ENCODE results near the gene RGMB. TPM values are rescaled to one million over a fixed set of nuclear protein-coding genes. Genes with fewer than 3 reads are reported as not detected.
"Not testable (repeated sequence)": the region's sequence is repeated elsewhere in the genome, so short reads cannot be mapped to it uniquely, and the experiment has no call there.

Gene RGMB, protein sequence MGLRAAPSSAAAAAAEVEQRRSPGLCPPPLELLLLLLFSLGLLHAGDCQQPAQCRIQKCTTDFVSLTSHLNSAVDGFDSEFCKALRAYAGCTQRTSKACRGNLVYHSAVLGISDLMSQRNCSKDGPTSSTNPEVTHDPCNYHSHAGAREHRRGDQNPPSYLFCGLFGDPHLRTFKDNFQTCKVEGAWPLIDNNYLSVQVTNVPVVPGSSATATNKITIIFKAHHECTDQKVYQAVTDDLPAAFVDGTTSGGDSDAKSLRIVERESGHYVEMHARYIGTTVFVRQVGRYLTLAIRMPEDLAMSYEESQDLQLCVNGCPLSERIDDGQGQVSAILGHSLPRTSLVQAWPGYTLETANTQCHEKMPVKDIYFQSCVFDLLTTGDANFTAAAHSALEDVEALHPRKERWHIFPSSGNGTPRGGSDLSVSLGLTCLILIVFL
- 0.22 and 0.37 TPM in 2 replicates for total RNA-seq

DNA sequence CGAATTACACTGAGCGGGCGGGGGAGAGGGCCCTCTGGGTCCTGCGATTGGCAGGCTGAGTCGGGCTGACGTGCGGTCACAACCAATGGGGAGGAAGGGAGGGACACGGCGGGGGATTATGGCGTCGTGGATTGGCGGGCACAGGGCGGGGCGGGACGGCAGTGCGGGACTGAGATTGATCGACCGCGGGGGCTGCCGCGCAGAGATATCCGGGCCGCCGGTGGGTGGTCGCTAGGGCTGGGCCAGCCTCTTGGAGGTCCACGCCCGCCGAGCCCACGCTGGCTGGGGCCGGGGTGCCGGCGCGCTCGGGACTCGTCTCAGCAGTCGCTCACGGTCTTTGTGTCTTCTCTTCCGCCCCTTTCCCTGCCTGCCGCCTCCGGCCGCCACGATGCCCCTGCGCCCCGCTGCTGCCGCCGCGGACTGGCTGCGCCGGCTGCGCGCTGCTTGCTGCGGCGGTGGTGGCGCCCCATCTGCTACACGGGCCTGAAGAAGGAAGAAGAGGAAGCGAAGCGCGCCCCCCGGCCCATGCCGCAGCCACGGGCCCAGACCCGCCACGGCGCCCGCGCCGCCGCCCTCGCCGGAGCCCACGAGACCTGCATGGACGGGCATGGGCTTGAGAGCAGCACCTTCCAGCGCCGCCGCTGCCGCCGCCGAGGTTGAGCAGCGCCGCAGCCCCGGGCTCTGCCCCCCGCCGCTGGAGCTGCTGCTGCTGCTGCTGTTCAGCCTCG lies at the start of gene RGMB:
Gene RGMB (plus strand): TSS at position 200 of the 728 bp plus-strand sequence. CDS start 408 bp downstream, at position 608.
- intact Hi-C loops (cut with micrococcal nuclease) = loop anchor here (1.0 to 10.0 kb wide), 6 partner anchors 1019 to 1966 kb away; partner anchors contain the start of genes ERAP1, ERAP2 and FAM174A

DNA sequence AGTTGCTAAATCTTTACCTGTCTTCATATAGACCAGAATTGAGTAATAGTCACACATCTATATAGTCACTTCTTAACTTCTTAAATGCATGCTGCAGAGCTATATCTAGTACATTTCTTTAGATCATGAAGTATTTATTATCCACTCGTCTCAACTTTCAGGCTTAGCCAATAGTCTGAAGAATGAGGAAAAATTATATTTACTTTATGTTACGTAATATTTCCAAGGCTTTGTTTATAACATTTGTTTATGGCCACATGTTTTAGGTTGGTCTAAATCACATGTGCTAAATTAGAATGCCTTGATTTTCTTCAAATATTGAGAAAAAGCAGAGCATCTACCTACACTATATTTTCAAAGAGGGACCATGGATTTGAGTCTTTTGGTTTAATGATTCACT lies 47.2 kb upstream of the RGMB start:
- intact Hi-C loops (cut with micrococcal nuclease) = no loop called here

DNA sequence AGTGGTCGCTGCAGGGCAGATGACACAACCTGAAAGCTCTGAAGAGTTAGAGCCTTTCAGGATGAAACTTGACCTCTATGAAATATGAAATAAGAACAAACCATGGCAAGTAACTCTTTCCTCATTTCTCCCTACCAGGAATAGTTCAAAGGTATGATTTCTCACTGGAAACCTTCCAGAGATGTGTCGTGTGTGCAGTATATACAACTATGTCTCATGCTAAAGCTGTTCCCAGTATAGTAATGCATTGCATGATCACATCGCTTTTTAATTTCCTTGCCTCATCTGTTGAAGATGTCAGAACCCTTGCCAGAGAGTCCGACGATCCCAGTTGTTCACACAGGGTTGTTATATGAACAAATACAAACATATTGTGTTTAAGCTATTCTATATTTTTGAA lies 45.8 kb upstream of the RGMB start:
- intact Hi-C loops (cut with micrococcal nuclease) = no loop called here

DNA sequence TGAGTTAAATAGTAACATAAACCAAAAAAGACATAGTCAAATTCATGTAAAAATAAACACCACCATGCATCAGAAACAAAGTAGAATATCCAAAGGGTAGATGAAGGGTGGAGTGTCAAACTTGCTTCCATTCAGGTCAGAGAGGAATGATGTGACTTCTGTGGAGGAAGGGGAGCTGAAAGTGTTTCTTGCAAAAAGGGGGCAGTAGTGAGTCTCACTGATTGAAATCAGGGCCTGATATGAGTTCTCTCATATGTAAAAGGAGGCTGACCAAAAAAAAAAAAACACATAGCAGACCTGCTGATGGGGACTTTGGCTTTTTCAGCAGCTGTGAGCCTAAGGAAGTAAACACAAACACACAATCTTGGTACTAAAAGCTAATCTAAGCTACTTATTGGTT lies 38.8 kb upstream of the RGMB start:
- intact Hi-C loops (cut with micrococcal nuclease) = no loop called here

DNA sequence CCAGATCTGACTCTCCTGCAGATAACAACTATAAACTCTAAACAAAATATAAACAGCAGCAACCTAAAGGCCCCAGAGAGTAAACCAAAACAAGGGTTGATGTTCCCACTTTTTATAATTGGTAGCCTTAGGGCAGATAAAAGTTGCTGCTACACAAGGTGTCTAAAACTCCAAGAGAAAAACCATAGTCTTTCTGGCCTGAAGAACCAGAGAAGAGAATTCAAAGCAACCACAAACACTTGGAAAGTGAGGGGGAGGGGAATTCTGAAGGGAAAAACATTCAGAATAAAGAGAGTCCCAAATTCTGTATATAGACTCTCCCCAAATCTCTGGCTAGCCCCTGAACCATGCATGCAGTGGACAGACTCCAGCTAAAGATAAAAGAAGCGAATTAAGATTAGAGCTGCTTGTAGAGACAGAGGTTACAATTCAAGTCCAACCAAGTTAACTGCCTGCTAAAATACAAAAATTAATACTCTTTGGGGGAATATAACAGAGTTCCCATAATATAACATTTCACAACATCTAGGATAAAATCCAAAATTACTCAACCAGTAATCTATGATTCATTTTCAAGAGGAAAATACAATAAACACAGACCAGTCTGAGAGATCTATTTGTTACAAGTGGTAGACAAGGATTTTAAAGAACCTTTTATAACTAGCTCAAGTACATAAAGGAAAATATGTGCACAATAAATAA lies 37.5 kb upstream of the RGMB start:
- intact Hi-C loops (cut with micrococcal nuclease) = no loop called here

DNA sequence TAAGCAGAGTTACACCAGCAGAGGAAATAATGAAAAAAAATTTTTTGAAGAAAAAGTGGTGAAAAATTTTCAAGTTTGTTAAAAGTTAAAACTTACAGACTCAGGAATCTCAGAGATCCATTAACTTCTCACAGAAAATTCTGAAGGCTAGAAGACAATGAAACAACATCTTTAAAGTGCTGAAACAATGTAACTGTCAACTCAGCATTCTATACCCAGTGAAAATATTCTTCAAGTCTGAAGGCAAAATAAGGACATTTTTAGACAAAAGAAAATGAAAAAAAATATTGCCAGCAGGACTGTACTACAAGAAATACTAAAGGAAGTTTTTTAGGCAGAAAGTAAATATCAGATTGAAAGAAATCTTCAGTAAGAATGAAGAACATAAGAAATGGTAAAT lies 36.7 kb upstream of the RGMB start:
- intact Hi-C loops (cut with micrococcal nuclease) = no loop called here

DNA sequence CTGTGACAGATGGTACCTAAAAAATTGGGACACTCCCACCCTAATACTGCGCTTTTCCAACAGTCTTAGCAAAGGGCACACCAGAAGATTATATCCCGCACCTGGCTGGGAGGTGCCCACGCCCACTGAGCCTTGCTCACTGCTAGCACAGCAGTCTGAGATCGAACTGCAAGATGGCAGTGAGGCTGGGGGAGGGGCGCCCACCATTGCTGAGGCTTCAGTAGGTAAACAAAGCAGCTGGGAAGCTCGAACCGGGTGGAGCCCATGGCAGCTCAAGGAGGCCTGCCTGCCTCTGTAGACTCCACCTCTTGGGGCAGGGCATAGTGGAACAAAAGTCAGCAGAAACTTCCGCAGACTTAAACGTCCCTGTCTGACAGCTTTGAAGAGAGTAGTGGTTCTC lies 36.0 kb upstream of the RGMB start:
- intact Hi-C loops (cut with micrococcal nuclease) = not testable (repeated sequence)

DNA sequence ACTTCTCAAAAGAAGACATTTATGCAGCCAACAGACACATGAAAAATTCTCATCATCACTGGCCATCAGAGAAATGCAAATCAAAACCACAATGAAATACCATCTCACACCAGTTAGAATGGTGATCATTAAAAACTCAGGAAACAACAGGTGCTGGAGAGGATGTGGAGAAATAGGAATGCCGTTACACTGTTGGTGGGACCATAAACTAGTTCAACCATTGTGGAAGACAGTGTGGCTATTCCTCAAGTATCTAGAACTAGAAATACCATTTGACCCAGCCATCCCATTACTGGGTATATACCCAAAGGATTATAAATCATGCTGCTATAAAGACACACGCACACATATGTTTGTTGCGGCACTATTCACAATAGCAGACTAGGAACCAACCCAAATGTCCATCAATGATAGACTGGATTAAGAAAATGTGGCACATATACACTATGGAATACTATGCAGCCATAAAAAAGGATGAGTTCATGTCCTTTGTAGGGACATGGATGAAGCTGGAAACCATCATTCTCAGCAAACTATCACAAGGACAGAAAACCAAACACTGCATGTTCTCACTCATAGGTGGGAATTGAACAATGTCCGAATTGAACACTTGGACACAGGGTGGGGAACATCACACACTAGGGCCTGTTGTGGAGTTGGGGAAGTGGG lies 34.8 kb upstream of the RGMB start:
- intact Hi-C loops (cut with micrococcal nuclease) = not testable (repeated sequence)

DNA sequence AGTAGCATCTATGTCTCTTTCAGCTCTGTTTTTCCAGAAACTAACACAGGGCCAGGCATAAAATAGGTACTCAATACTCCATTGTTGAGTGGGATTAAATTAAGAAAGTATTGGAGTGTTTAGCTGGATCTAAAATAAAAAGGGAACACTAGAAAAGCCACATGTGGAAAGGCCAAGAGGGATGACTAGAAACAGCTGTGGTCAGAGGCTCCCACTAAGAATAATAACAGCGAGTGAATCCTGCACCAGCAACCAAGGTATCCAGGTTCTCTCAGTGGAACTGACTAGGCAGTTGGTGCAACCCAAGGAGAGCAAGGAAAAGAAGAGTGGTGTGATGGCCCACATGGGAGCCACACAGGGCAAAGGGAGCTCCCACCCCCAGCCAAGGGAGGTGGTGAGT lies 31.5 kb upstream of the RGMB start:
- intact Hi-C loops (cut with micrococcal nuclease) = no loop called here

DNA sequence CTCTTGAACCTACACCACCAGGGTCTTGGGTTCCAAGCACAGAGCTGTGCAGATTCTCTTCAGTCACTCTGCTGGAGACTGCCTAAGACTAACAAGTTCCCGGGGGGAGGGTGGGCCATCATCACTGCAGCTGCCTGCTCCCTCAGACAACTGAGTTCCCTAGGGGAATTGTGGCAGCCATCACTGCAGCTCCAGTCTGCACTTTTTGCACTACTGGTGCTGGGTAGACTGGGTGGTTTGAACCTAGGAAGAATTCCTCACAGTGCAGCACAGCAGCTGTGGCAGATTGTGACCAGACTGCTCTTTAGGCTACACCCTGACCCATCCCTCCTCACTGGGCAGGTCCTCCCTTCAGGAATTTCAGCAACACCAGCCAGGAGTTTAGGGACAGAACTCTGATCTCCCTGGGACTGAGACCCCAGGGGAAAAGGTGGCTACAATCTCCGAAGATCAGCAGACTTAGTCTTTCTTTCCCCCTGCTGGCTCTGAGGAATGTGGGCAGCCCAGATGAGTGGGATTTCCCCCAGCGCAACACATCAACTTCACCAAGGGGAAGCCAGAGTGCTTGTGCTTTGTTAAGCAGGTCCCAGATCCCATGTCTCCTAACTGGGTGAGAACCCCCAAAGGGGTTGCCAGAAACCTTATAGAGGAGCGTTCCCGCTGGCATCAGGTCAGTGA lies 30.9 kb upstream of the RGMB start:
- intact Hi-C loops (cut with micrococcal nuclease) = no loop called here

DNA sequence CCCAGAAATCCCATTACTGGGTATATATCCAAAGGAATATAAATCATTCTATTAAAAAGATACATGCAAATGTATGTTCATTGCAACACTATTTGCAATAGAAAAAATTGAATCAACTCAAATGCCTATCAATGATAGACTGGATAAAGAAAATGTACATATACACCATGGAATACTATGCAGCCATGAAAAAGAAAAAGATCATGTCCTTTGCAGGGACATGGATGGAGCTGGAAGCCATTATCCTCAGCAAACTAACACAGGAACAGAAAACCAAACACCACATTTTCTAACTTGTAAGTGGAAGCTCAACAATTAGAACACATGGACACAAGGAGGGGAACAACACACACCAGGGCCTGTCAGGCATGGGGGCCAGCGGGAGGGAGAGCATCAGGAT lies 25.2 kb upstream of the RGMB start:
- intact Hi-C loops (cut with micrococcal nuclease) = not testable (repeated sequence)

DNA sequence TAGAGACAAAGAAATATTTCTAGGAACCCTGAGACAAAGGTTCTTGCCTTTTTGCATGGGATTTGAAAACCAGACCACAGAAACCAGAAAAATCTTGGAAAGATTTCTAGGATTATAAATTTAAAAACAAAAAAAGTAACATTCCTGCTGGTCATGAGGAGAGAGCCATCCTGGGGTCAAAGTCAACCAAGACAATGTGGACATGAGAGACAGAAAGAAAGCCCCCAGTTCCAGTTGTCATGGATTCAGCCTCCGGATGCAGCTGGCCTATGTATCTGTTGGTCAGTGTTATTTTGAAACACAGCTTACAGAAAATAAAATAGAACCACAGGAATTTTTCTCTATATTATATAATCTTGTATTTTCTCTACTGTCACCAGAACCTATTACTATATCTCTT lies 24.4 kb upstream of the RGMB start:
- intact Hi-C loops (cut with micrococcal nuclease) = no loop called here

DNA sequence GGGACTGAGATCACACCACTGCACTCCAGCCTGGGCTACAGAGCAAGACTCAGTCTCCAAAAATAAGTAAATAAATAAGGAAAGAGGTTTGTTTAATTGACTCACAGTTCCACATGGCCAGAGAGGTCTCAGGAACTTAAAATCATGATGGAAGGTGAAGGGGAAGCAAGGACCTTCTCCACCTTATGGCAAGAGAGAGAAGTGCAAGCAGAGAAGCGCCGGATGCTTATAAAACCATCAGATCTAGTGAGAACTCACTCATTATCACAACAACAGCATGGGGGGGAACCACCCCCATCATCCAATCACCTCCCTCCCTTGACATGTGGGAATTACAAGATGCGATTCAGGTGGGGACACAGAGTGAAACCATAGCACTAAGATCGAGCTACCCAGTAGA lies 22.8 kb upstream of the RGMB start:
- intact Hi-C loops (cut with micrococcal nuclease) = no loop called here

DNA sequence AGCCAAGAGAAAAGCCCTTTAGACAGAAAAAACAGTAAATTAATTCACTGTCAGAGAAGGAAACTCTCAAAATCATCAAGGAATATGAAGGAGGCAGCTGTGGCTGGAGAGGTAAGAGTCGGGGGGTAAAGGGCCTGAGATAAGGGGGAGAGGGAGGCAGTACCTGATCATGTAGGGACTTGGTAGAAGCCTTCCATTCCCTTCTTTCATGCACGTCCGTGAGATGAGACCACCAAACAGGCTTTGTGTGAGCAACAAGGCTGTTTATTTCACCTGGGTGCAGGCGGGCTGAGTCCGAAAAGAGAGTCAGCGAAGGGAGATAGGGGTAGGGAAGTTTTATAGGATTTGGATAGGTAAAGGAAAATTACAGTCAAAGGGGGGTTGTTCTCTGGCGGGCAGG lies 21.1 kb upstream of the RGMB start:
- intact Hi-C loops (cut with micrococcal nuclease) = not testable (repeated sequence)

DNA sequence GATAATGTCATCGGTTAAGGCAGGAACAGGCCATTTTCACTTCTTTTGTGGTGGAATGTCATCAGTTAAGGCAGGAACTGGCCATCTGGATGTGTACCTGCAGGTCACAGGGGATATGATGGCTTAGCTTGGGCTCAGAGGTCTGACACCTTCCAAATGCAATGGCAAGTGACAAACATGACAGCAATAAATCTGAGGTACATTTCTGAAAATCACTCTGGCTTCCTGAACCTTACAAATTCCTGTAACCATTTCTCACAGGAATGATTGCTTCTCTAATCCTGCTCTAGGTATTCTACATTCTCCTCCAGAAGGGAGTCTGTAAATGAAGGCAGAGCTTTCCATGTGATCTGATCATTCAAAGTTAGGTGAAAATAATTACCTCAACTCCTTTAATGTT lies 20.7 kb upstream of the RGMB start:
- intact Hi-C loops (cut with micrococcal nuclease) = not testable (repeated sequence)

DNA sequence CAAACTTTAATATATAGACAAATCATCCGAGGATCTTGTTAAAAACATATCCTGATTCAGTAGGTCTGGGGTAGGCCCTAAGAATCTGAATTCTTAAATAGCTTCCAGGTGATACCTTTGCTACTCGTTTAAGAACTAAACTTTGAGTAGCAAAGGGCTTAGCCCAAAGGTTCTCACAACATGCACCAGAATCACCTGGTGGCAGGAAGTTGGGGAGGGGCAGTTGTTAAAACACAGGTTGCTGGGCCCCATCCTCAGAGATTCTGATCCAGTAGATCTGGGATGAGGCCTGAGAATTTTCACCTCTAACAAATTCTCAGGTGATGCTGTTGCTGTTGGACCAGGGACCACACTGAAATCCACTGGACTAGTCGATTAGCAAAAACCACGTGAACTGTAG lies 20.0 kb upstream of the RGMB start:
- intact Hi-C loops (cut with micrococcal nuclease) = no loop called here

DNA sequence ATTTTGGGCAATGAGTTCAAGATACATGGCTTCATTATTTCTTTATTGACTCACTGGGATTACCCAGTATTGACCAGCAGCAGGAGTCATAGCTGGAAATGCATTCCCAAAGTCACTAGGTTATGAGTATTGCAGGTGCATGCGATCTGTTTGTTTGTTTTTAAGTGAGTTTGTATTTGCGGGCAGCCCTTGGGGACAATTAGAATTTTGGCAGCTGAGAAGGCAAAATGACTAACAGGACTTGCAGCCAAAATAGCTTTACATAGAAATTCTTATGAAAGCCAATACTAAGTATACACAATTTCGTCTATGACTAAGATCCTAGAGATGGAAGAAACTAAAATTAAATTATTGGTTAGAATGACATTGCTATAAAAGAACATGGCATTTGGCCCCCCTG lies 18.1 kb upstream of the RGMB start:
- intact Hi-C loops (cut with micrococcal nuclease) = no loop called here

DNA sequence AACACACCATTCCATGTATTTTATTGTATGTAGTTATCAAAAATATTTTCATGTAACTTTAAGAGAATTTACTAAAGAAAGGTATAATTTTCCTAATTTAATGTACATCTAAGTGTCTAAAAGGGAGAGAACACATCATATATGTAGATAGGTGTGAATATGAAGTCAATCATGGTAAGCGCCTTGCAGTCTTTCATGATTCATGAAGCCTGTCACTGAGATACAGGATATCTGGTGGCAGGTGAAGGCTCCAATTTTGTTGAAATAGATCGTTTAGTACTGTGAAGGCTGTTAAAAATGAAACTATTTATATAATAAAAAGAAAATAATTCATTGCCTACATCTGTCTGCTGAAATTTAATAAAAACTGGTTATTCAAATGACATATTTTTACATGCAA lies 15.5 kb upstream of the RGMB start:
- intact Hi-C loops (cut with micrococcal nuclease) = no loop called here

DNA sequence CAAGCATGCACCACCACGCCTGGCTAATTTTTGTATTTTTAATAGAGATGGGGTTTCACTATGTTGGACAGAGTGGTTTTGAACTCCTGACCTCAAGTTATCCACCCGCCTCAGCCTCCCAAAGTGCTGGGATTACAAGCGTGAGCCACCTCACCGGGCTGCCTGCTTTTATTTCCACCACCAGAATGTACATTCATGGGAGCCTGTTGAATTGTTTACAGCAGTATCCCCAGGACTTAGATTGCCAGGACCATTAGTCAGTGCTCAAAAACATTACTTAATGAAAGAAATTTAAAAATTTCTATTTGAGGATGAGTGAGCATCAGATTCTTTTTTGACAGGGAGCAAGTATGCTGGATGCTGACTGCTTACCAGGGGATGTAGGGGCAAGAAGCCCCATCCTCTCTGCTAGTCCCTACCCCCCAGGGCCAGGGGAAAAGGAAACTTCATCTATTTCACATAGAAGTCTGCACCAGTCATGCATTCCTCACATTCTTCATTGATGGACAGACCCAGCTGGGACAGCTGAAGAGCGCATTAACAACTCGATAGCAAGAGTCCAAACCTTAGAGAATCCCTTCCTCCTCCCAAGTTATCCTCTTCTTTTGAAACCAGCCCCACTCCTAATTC lies 10.3 kb upstream of the RGMB start:
- intact Hi-C loops (cut with micrococcal nuclease) = no loop called here

DNA sequence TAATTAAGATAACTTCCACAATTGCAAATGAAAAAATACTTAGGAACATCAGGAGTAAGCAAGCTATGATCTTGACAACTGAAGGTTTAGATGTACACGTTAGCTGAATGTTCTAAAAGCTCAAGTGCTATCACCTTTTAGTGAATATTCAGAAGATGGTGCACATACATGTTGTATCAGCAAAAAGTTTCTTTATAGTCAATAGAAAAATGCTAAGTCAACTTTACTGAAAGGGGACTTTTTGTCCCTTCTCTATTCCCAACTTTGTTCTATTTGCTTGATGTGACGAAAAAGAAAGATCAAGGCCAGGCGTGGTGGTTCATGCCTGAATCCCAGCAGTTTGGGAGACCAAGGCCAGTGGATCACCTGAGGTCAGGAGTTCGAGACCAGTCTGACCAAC lies 7.6 kb upstream of the RGMB start:
- intact Hi-C loops (cut with micrococcal nuclease) = no loop called here

Measured in T-helper 1 cell treated with Interleukin-12 subunit alpha and Interleukin-12 subunit beta and Interleukin-4 antibody, amounts not matched to agents 30 ng/mL and 1 ng/mL, for 36 hours (primary cell).